OCI-LY3 (cell line): ENCODE data around the gene ROR2.

Experiments used
- EZH2phosphoT487 ChIP-seq: fragments of 200-600 bp; shearing (Covaris generic); IDR thresholded peaks from 2 replicates; pipeline ENCODE4 v1.6.1; 2018; ENCODE audit warnings: antibody characterized with exemption, mixed run types, low read depth
- TF ChIP-seq, protein P1 (sequence below): fragments of 200-600, 300-600 bp; sonication (generic); IDR thresholded peaks from 2 replicates; pipeline ENCODE4 v1.5.1; 2014; ENCODE audit warnings: antibody characterized with exemption, low read length, low read depth

DNA sequence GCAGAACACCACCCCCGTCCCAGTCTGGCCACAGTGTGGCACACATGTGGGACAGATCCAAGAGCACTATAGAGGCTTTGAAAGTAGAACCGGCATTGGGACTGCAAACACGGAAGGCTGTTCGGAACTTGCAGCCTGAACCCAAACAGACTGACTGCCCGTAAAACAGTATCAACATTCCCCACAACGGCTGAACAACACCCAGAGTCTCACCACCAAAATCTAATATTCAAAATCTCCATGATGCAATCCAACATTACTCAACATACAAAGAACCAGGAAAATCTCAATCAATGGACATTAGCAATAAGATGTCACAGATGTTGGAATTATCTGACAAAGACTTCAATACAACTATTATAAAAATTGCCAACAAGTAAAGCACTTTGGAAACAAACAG lies 82.3 kb downstream of the ROR2 start:
- TF ChIP-seq, protein P1, sequence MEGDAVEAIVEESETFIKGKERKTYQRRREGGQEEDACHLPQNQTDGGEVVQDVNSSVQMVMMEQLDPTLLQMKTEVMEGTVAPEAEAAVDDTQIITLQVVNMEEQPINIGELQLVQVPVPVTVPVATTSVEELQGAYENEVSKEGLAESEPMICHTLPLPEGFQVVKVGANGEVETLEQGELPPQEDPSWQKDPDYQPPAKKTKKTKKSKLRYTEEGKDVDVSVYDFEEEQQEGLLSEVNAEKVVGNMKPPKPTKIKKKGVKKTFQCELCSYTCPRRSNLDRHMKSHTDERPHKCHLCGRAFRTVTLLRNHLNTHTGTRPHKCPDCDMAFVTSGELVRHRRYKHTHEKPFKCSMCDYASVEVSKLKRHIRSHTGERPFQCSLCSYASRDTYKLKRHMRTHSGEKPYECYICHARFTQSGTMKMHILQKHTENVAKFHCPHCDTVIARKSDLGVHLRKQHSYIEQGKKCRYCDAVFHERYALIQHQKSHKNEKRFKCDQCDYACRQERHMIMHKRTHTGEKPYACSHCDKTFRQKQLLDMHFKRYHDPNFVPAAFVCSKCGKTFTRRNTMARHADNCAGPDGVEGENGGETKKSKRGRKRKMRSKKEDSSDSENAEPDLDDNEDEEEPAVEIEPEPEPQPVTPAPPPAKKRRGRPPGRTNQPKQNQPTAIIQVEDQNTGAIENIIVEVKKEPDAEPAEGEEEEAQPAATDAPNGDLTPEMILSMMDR = no peak
- no peak for TF ChIP-seq EZH2phosphoT487
